T-helper 1 cell treated with Interleukin-12 subunit alpha and Interleukin-12 subunit beta and Interleukin-4 antibody, amounts not matched to agents 30 μg/mL and 1 μg/mL, for 36 hours (primary cell): ENCODE data around the gene TOMM20.
A peak's percentile ranks its signal among the peaks of the same experiment; 100 is the strongest.
"Not testable (repeated sequence)": the region's sequence is repeated elsewhere in the genome, so short reads cannot be mapped to it uniquely, and the experiment has no call there.

Experiments used
- H3K27ac Mint-ChIP-seq: one replicate; pipeline ENCODE4 v1.8.0; 2021; ENCODE audit warnings: mild to moderate bottlenecking, mixed read lengths
- H3K27me3 Mint-ChIP-seq: one replicate; pipeline ENCODE4 v1.8.0; 2021; ENCODE audit warnings: low read depth, mixed read lengths
- H3K36me3 Mint-ChIP-seq: one replicate; pipeline ENCODE4 v1.8.0; 2021; ENCODE audit warnings: low read depth, mixed read lengths
- H3K4me1 Mint-ChIP-seq: one replicate; pipeline ENCODE4 v1.8.0; 2021; ENCODE audit warnings: low read depth, mixed read lengths
- H3K4me3 Mint-ChIP-seq: one replicate; pipeline ENCODE4 v1.8.0; 2021; ENCODE audit warnings: mild to moderate bottlenecking, moderate library complexity, mixed read lengths
- H3K9me3 Mint-ChIP-seq: one replicate; pipeline ENCODE4 v1.8.0; 2021; ENCODE audit warnings: mixed read lengths

The TOMM20 gene

DNA sequence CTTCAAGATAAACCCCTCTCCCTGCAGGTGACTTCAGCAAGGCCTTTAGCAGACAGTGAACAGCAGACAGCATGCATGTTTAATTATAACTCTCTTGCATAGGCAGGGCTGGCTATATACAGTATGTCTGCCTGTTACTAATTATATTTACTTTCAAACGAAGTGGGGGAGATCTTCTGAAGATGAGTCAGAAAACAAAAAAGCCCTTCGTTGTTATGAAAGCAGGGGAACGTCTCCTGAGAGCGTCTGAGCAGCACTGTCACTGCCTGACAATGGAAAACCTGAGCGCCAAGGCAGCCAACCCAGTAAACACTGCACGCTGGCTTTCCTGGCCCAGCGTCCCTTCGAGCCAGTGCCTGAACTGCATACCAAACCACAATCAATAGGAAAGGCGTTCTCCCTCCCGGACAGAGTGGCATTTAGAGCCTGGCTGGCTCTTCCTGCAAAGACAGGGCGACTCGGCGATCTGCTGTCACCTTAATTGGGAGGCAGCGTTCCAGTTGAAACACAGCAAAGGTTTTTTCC is 54.1 kb downstream of the TOMM20 start:
- Mint-ChIP-seq H3K27ac (peak overlapping the region; percentile 91), H3K4me3 (peak overlapping the region; percentile 43), H3K36me3 (peaks cover 2% of the 10 kb centered on the region), H3K27me3 (no peaks in the 10 kb centered on the region), H3K4me1 (peaks cover 35% of the 10 kb centered on the region), H3K9me3 (no peaks in the 10 kb centered on the region)

DNA sequence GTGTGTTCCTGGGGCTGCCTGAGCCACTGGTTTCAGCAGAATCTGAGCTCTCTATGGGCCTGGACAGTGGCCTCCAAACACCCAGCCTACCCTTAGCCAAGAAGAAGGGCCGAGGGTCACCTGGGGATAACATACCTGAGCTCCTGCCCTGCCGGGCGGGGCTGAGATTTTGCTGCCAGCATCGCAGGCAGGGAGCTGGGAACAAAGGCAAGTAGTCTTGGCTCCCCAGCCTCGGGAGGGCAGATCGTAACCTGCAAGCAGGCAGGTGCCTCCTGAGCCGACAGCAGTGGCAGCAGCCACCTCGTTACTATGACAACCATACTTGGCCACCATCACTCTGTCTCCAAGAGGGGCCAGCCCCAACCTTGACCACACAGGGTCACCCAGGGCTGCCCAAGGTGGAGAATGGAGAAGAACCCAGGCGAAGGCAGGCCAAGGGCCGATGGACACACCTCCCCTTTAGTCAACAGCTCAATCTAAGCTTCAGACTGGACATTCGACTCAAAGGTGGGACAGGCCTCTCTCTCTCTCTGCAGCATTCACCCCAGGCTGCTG is 54.6 kb downstream of the TOMM20 start:
- H3K4me1 Mint-ChIP-seq = peaks cover 35% of the 10 kb centered on the region
- H3K27ac Mint-ChIP-seq = peak overlapping the region; percentile 91
- no peaks in the 10 kb centered on the region for H3K27me3 Mint-ChIP-seq
- H3K4me3 Mint-ChIP-seq = no peak overlapping the region
- H3K9me3 Mint-ChIP-seq = no peaks in the 10 kb centered on the region
- peaks cover 2% of the 10 kb centered on the region for H3K36me3 Mint-ChIP-seq

DNA sequence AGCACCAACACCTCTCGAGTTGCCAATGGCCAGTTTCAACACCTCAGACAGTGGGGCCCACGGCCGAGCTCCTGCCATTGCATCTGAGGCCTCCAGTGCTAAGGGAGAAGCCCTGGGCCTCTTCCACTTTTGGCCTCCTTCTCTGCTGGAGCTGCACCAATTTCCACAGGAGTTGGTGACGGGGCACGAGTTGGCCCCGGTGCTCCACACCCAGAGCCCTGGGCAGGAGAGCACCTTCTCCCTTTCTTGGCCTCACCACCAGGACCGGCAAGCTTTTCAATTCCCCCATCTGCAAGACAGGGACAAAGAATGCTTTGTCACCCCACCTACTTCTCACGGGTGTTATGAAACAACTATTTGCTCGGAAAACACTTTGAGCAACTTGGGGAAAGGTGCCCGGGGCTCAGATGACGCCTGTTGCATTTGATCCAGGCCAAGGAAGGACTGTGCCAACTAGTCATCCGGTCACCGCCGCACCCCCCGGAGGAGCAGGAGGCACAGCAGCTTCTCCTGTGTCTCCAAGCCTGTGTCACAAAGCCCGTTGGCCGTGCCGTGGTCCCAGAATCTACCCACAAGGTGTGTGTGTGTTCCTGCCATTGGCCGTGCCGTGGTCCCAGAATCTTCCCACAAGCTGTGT is 55.2 kb downstream of the TOMM20 start:
- Mint-ChIP-seq H3K9me3 (no peaks in the 10 kb centered on the region), H3K36me3 (peaks cover 2% of the 10 kb centered on the region), H3K27ac (no peak overlapping the region)

DNA sequence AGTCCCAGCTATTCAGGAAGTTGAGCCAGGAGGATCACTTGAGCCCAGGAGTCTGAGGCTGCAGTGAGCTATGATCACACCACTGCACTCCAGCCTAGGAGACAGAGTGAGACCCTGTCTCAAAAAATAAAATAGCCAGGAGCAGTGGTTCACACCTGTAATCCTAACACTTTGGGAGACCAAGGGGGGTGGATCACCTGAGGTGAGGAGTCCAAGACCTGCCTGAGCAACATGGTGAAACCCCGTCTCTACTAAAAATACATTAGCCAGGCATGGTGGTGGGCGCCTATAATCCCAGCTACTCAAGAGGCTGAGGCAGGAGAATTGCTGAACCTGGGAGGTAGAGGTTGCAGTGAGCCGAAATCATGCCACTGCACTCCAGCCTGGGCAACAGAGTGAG is 56.1 kb downstream of the TOMM20 start:
- peaks cover 36% of the 10 kb centered on the region for H3K4me1 Mint-ChIP-seq
- not testable (repeated sequence) for H3K9me3 Mint-ChIP-seq, H3K27me3 Mint-ChIP-seq, H3K4me3 Mint-ChIP-seq, H3K27ac Mint-ChIP-seq, H3K36me3 Mint-ChIP-seq

More for the DNA sequence above, 55.2 kb downstream of the TOMM20 start:
- Mint-ChIP-seq H3K4me1 (peaks cover 35% of the 10 kb centered on the region), H3K4me3 (no peak overlapping the region), H3K27me3 (no peaks in the 10 kb centered on the region)

DNA sequence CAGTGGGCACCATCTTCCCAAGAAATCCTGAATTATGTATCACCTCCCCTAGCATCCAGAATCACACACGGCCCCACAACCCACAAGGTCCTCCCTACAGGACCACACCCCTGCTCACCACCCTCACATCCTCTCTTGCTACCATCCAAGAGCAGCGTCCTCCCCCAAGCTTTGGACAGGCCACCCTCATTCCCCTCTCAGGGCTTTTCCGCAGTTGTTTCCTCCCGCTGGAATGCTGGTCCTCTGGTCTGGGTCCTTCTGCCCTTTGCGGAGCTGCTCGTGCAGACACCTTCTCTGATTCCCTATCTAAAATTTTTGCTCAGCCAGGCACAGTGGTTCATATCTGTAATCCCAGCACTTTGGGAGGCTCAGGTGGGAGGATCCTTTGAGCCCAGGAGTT is 56.5 kb downstream of the TOMM20 start:
- no peak overlapping the region for H3K27ac Mint-ChIP-seq
- no peak overlapping the region for H3K4me3 Mint-ChIP-seq
- H3K4me1 Mint-ChIP-seq = peaks cover 35% of the 10 kb centered on the region

DNA sequence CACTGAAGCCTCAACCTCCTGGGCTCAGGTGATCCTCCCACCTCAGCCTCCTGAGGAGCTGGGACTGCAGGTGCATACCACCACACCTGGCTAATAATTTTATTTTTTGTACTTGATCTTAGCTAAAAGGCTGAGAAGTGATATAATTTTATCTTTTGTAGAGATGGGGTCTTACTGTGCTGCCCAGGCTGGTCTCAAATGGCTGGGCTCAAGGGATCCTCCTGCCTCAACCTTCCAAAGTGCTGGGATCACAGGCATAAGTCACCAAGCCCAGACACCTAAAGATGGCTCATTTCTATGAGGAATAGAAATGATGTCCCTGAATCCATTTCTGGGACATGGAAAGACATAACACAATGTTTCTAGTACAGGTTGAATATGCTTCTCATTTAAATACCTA is 57.8 kb downstream of the TOMM20 start:
- Mint-ChIP-seq H3K4me1 (peaks cover 28% of the 10 kb centered on the region), H3K27me3 (no peaks in the 10 kb centered on the region), H3K36me3 (peaks cover 2% of the 10 kb centered on the region), H3K4me3 (no peak overlapping the region), H3K27ac (no peak overlapping the region), H3K9me3 (no peaks in the 10 kb centered on the region)

More for the DNA sequence above, 56.5 kb downstream of the TOMM20 start:
- Mint-ChIP-seq H3K9me3 (no peaks in the 10 kb centered on the region), H3K36me3 (peaks cover 2% of the 10 kb centered on the region), H3K27me3 (no peaks in the 10 kb centered on the region)

DNA sequence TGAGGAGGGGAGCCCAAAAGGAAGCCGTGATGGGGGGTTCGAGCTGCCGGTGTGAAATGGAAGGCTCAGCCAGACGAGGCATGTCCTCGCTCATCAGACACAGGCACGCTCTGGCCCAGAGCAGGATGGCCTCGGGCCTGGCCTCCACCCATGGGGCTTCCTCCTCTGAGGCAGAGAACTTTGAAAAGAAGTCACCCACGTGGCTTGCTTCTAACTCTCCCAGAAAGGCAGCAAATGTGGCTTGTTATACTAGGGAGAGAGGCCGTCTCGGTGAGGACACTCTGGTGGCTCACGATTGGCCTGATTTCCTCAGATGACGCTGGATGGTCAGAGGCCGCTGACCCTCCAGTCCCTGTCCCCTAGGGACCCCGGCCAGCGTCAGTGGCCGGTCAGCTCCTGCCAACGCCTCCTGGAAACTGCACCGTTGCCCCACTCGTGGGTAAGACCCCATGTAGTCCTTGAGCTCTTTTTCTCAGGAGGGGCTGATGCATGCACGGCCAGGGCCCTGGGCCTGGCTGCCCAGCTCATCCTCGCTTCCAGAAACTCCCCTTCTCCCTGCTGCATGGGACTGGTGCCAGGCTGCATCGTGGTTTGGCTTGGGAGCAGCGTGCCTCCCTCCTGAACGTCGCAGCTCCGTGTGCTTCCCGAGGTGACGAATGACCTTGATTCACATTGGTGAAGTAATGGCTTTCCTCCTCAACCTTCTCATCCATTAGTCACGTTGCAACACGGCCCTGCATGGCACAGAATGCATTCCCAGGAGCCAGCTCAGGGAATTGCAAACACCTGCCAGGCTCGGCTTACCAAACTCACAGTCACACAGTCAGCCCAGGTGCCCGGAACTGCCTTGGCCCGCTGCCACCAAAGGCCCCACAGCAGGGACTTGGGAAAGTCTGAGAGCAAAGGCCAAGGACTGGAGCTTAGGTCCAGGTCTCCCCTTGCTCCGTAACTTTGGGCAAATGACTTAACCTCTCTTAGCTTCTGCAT is 58.8 kb downstream of the TOMM20 start:
- H3K9me3 Mint-ChIP-seq = no peaks in the 10 kb centered on the region
- peaks cover 21% of the 10 kb centered on the region for H3K4me1 Mint-ChIP-seq
- H3K36me3 Mint-ChIP-seq = peaks cover under 1% of the 10 kb centered on the region
- no peak overlapping the region for H3K27ac Mint-ChIP-seq
- H3K4me3 Mint-ChIP-seq = no peak overlapping the region
- no peaks in the 10 kb centered on the region for H3K27me3 Mint-ChIP-seq

DNA sequence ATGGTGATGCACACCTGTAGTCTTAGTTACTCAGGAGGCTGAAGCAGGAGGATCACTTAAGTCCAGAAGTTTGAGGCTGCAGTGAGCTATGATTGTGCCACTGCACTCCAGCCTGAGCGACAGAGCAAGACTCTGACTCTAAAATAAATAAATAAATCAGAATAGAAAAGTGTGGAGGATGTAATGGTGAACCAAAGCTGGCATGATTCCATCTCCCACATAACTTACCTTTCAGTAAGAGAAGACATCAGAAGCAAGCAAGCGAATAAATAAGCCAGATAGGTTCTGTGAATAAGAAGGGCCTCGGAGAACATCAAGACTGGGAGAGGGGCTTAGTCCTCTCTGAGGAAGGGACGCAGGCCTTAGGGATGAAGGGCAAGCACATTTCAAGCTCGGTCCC is 59.5 kb downstream of the TOMM20 start:
- Mint-ChIP-seq H3K27me3 (no peaks in the 10 kb centered on the region), H3K4me3 (no peak overlapping the region), H3K27ac (no peak overlapping the region), H3K9me3 (no peaks in the 10 kb centered on the region), H3K36me3 (peaks cover 2% of the 10 kb centered on the region), H3K4me1 (peaks cover 16% of the 10 kb centered on the region)

DNA sequence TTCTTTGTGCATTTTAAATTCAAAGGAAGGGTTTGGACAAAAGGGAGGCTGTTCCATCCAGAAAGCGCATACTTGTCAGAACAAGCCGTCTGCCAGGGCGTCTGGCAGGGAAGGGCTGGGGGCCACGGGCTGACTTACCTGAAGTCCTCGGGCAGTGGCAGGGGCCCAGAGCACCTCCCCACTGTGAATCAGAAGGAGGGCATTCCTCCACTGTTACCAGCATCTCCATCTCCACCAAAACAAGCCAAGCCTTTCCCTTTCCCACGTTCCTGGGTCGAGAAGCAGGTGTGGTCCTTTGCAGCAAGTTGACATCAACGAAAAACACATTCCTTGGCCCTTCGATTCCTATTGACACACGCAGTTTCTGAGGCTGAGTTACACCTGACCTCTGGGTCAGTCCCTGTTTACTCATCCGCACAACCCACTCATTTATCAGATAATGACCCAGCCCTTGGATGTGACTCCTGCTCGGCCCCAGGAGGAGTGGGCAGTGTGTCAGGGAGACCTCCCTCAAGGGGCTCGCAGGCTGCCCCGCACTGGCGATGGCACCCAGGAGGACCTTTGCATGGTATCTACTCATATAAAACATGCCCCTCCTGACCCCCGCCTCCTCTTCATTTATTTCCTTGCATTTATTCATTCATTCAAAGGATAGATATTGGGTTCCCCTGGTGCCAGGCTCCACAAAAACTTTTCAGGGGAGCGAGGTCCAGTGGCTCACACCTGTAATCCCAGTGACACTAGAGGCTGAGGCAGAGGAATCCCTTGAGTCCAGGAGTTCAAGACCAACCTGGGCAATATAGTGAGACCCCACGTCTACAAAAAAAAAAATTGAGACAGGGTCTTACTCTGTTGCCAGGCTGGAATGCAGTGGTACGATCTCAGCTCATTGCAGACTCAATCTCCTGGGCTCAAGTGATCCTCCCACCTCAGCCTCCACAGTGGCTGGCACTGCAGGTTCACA is 60.2 kb downstream of the TOMM20 start:
- H3K27ac Mint-ChIP-seq = no peak overlapping the region
- no peak overlapping the region for H3K4me3 Mint-ChIP-seq
- no peaks in the 10 kb centered on the region for H3K27me3 Mint-ChIP-seq
- peaks cover 2% of the 10 kb centered on the region for H3K36me3 Mint-ChIP-seq
- H3K4me1 Mint-ChIP-seq = peaks cover 21% of the 10 kb centered on the region
- no peaks in the 10 kb centered on the region for H3K9me3 Mint-ChIP-seq

DNA sequence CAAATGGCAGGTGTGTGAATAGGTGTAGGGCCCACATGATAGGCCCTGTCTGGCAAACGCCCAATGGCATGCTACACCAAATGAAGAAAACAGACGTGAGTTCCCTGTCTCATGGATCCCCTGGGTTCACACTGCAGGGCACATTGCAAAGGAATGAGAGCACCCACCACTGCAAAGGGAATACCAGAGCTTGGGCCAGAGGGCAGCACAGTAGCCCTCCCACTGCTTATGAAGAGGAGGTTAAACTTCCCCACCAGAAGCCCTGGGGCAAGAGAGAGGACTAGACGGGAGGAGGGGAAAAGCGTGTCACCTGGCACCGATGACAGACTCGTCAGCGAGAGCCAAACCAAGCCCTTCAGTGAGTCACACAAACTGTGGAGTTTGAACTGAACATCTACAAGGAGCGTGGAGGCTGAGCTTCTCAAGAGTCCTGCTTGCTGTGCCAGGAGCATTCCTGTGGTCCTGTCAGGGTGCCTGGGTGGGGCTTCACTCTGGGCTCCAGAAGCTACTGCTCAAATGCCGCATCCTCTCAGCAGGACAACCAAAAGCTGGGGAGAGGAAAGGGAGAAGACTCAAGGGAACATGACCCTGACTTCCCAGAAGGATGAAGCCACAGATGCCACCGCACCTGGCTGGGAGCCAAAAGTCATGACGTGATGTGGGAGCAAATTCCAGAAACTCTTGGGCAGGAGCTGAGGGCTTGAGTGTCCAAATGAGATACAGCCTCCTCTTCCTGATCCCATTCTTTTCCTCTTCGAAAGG is 61.1 kb downstream of the TOMM20 start:
- peaks cover 2% of the 10 kb centered on the region for H3K36me3 Mint-ChIP-seq
- no peaks in the 10 kb centered on the region for H3K9me3 Mint-ChIP-seq
- H3K27me3 Mint-ChIP-seq = no peaks in the 10 kb centered on the region
- no peak overlapping the region for H3K4me3 Mint-ChIP-seq
- peaks cover 27% of the 10 kb centered on the region for H3K4me1 Mint-ChIP-seq
- no peak overlapping the region for H3K27ac Mint-ChIP-seq

DNA sequence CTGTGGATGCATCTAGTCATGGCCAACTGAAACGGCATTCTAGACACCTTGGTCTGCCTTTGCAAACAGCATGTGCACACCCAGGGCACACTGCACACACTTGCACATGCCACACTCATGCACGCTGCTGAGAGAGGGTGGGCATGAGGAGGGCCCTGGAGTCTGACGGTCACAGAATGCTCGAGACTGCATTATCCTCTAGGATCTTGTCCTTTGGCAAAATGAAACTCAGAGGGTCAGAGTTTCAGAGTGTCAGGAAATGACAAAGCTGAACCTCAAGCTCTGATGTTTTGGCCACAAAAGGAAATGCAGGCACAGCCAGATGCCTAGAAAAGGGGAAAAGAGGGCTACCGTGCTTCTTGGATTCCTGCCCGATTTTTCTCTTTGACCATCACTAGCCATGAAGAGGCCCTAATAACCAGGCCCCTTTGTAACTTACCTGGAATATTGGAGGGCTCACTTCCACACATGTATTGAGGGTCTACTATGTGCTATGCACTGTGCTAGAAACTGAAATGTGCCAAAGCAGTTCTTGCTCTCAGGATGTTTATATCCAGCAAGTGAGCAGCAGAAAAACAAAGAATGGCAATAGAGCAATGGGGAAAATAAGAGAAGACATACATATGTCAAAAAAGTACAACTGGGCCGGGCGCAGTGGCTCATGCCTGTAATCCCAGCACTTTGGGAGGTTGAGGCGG is 65.4 kb downstream of the TOMM20 start:
- Mint-ChIP-seq H3K4me3 (peak overlapping the region; percentile 62), H3K4me1 (peaks cover 39% of the 10 kb centered on the region), H3K9me3 (no peaks in the 10 kb centered on the region), H3K27ac (peak overlapping the region; percentile 88), H3K36me3 (peaks cover 2% of the 10 kb centered on the region), H3K27me3 (no peaks in the 10 kb centered on the region)

DNA sequence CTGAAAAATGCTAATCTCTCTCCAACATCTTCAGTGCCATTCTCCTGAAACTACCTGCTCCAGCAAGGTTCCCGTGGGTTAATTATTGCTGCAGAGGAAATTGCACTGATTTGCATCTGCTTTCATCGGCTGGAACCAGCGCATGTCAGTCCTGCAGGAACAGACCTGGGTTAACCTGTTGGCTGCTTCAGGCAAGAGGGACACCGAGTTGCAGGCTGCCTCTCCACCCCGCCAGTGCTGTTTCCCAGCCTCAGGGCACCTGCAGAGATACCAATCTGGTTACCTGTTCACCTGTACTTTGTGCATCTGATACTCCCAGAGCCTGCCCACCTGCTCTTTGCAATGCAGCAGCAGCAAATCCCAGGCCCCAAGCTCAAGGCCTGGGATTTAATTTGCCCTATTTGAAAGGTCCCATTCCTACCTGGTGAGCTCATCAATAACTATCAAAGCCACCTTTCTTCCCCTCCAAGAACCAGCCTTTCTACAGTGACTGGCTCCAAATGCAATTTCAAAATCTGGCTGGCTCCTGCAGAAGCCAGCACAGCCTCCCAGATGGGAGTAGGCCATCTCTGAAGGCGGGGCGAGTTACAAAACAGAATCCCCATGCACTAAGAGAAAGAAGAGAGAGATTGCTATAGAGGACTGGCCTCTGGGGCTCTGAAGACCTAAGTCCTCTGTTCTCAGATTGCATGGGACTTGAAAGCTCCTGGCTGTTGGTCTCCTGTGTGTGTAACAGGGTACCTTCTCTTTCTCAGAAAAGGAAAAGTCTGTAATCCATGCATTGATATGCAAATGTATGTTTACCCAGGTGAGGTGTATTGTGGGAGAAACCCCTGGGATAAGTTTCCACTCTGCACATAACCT is 67.8 kb downstream of the TOMM20 start:
- Mint-ChIP-seq H3K4me3 (no peak overlapping the region), H3K27ac (no peak overlapping the region), H3K36me3 (peaks cover 2% of the 10 kb centered on the region), H3K27me3 (no peaks in the 10 kb centered on the region), H3K9me3 (no peaks in the 10 kb centered on the region), H3K4me1 (peaks cover 39% of the 10 kb centered on the region)
